Loucy (cell line): ENCODE measurements around the gene ESF1.

ENCODE experiments used
- H2AFZ ChIP-seq: fragments of 200-600 bp; sonication (generic); 2 replicates; pipeline ENCODE4 v1.6.0; 2016; ENCODE audit warnings: antibody characterized with exemption, mild to moderate bottlenecking, low read length, moderate library complexity
- H3F3A ChIP-seq: fragments of 200-600 bp; 2 replicates; pipeline ENCODE4 v1.6.0; 2016; ENCODE audit warnings: antibody characterized with exemption, low read depth, mild to moderate bottlenecking
- H3K27me3 ChIP-seq: fragments of 200-600 bp; sonication (generic); 2 replicates; pipeline ENCODE4 v1.6.1; 2014; ENCODE audit warnings: low read length, mild to moderate bottlenecking; ENCODE audit not compliant: insufficient read depth, poor library complexity, severe bottlenecking
- H3K36me3 ChIP-seq: fragments of 200-600 bp; sonication (generic); 2 replicates; pipeline ENCODE4 v1.6.1; 2016; ENCODE audit warnings: low read length; ENCODE audit not compliant: insufficient read depth
- H3K4me1 ChIP-seq: fragments of 200-600 bp; sonication (generic); 2 replicates; pipeline ENCODE4 v1.5.1; 2014; ENCODE audit warnings: low read length, mild to moderate bottlenecking; ENCODE audit not compliant: insufficient read depth, poor library complexity, severe bottlenecking
- H3K4me2 ChIP-seq: fragments of 200-600 bp; sonication (generic); 2 replicates; pipeline ENCODE4 v1.6.0; 2014; ENCODE audit warnings: antibody characterized with exemption, low read length, low read depth, mild to moderate bottlenecking; ENCODE audit not compliant: poor library complexity, severe bottlenecking
- H3K4me3 ChIP-seq: fragments of 200-600 bp; sonication (generic); 2 replicates; pipeline ENCODE4 v1.5.1; 2014; ENCODE audit warnings: low read length, mild to moderate bottlenecking, mixed read lengths; ENCODE audit not compliant: poor library complexity, severe bottlenecking
- H3K79me2 ChIP-seq: fragments of 200-600 bp; sonication (generic); 2 replicates; pipeline ENCODE4 v1.6.1; 2014; ENCODE audit warnings: low read length; ENCODE audit not compliant: insufficient read depth
- H3K9ac ChIP-seq: fragments of 200-600 bp; sonication (generic); 2 replicates; pipeline ENCODE4 v1.6.0; 2014; ENCODE audit warnings: mild to moderate bottlenecking, low read depth, low read length, moderate library complexity; ENCODE audit not compliant: poor library complexity, severe bottlenecking
- H3K9me2 ChIP-seq: fragments of 200-600 bp; sonication (generic); replicated peaks from 2 replicates; pipeline ENCODE4 v1.6.1; 2016; ENCODE audit warnings: low read depth, low read length, mixed read lengths
- H3K9me3 ChIP-seq: fragments of 200-600 bp; sonication (generic); 2 replicates; pipeline ENCODE4 v1.6.1; 2014; ENCODE audit warnings: mild to moderate bottlenecking, antibody characterized with exemption, low read length, low read depth; ENCODE audit not compliant: insufficient read depth
- H4K20me1 ChIP-seq: fragments of 200-600 bp; sonication (generic); 2 replicates; pipeline ENCODE4 v1.6.0; 2014; ENCODE audit warnings: antibody characterized with exemption, low read length, mild to moderate bottlenecking; ENCODE audit not compliant: insufficient read depth, poor library complexity, severe bottlenecking
- CTCF ChIP-seq: fragments of 200-600 bp; sonication (generic); conservative IDR thresholded peaks from 2 replicates; pipeline ENCODE4 v1.5.1; 2014; ENCODE audit warnings: mild to moderate bottlenecking, antibody characterized with exemption, low read length
- EZH2phosphoT487 ChIP-seq: fragments of 200-600 bp; IDR thresholded peaks from 2 replicates; pipeline ENCODE4 v1.6.1; 2018; ENCODE audit warnings: antibody characterized with exemption, mild to moderate bottlenecking, moderate library complexity, borderline replicate concordance

Gene ESF1

GRCh38 chr20:13813910-13814309, 29.2 kb upstream of the ESF1 start:
- Histone ChIP-seq H3K4me2 (no peak overlapping the region), H3K4me1 (no peaks in the 10 kb centered on the region), H3K4me3 (no peak overlapping the region), H3K9me3 (no peaks in the 10 kb centered on the region), H3K79me2 (no peaks in the 10 kb centered on the region), H3F3A (no peaks in the 10 kb centered on the region), H3K27me3 (no peaks in the 10 kb centered on the region), H3K36me3 (peaks cover 92% of the 10 kb centered on the region), H3K9me2 (no peaks in the 10 kb centered on the region), H3K9ac (no peak overlapping the region), H4K20me1 (no peaks in the 10 kb centered on the region), H2AFZ (no peak overlapping the region)
- TF ChIP-seq CTCF (no peak), EZH2phosphoT487 (no peak)

- Histone ChIP-seq H2AFZ (no peak overlapping the region), H3K4me3 (no peak overlapping the region), H3K4me1 (no peaks in the 10 kb centered on the region), H3F3A (no peaks in the 10 kb centered on the region), H3K36me3 (peaks cover 76% of the 10 kb centered on the region), H3K9me2 (no peaks in the 10 kb centered on the region), H3K27me3 (no peaks in the 10 kb centered on the region), H3K79me2 (no peaks in the 10 kb centered on the region), H4K20me1 (no peaks in the 10 kb centered on the region), H3K4me2 (no peak overlapping the region), H3K9ac (no peak overlapping the region), H3K9me3 (no peaks in the 10 kb centered on the region)
- TF ChIP-seq CTCF: no peak
- TF ChIP-seq EZH2phosphoT487: no peak
Observed at GRCh38 chr20:13810446-13810845, 25.7 kb upstream of the ESF1 start.

- no peaks in the 10 kb centered on the region for H3K9me3 ChIP-seq
- no peaks in the 10 kb centered on the region for H3F3A ChIP-seq
- TF ChIP-seq CTCF: no peak
- TF ChIP-seq EZH2phosphoT487: no peak
- H3K4me3 ChIP-seq: no peak overlapping the region
- H3K27me3 ChIP-seq: no peaks in the 10 kb centered on the region
- H3K9ac ChIP-seq: no peak overlapping the region
- no peak overlapping the region for H2AFZ ChIP-seq
- no peaks in the 10 kb centered on the region for H3K79me2 ChIP-seq
- H3K9me2 ChIP-seq: no peaks in the 10 kb centered on the region
- peaks cover 73% of the 10 kb centered on the region; the same call in 1 of the 2 replicates for H3K36me3 ChIP-seq
- no peak overlapping the region for H3K4me2 ChIP-seq
- no peaks in the 10 kb centered on the region for H4K20me1 ChIP-seq
- no peaks in the 10 kb centered on the region for H3K4me1 ChIP-seq
Observed at GRCh38 chr20:13809855-13810254, 25.1 kb upstream of the ESF1 start.
